H1 (cell line): ENCODE results near the gene YBX2. TPM values are rescaled to one million over a fixed set of nuclear protein-coding genes. Genes with fewer than 3 reads are reported as not detected.

ENCODE experiments used
- CTCF ChIA-PET: fragments of 300-600 bp; sonication (Branson Sonifier 250); formaldehyde crosslinking; loops from one replicate; lab custom pipeline; 2021; ENCODE audit not compliant: partially characterized antibody; lab: Charles Lee
- POLR2A ChIA-PET: fragments of 300-600 bp; sonication (Branson Sonifier 250); formaldehyde crosslinking; loops from one replicate; lab custom pipeline; 2021; ENCODE audit warnings: inconsistent platforms; ENCODE audit not compliant: partially characterized antibody; lab: Charles Lee
- DNase-seq, 2 experiments: peaks; one replicate each; pipeline versions ENCODE4 v3.0.0 to v3.0.0-alpha.2; 2010 to 2022; ENCODE audit warnings: low spot score in 2 of 2, low read depth in 1 of 2, mixed read lengths in 1 of 2
- FAIRE-seq: peaks from 2 replicates; lab custom pipeline; 2011; peaks lifted over from hg19 to GRCh38; lab: Jason Lieb, UNC
- H2AFZ ChIP-seq: 2 replicates; pipeline ENCODE4 v1.8.1; 2012; ENCODE audit warnings: low read length, inconsistent platforms
- H2AK5ac ChIP-seq: 2 replicates; pipeline ENCODE4 v1.6.1; 2013; ENCODE audit warnings: low read depth, low read length
- H2BK120ac ChIP-seq: replicated peaks from 2 replicates; pipeline ENCODE3; 2013; ENCODE audit warnings: low read depth, low read length, inconsistent platforms
- H2BK12ac ChIP-seq: 2 replicates; pipeline ENCODE4 v1.6.1; 2013; ENCODE audit warnings: low read depth, low read length
- H2BK15ac ChIP-seq: 2 replicates; pipeline ENCODE4 v1.6.1; 2013; ENCODE audit warnings: low read length
- H2BK20ac ChIP-seq: 2 replicates; pipeline ENCODE4 v1.6.1; 2013; ENCODE audit warnings: low read length
- H2BK5ac ChIP-seq: 2 replicates; pipeline ENCODE4 v1.6.1; 2013; ENCODE audit warnings: low read depth, low read length
- H3K14ac ChIP-seq: 2 replicates; pipeline ENCODE4 v1.6.1; 2013; ENCODE audit warnings: inconsistent platforms; ENCODE audit not compliant: insufficient read length
- H3K18ac ChIP-seq: 2 replicates; pipeline ENCODE4 v1.6.1; 2013; ENCODE audit warnings: low read length; ENCODE audit errors: extremely low read depth
- H3K23ac ChIP-seq: 2 replicates; pipeline ENCODE4 v1.6.1; 2013; ENCODE audit warnings: inconsistent platforms; ENCODE audit not compliant: insufficient read length
- H3K23me2 ChIP-seq: 2 replicates; pipeline ENCODE4 v1.6.1; 2013; ENCODE audit warnings: low read depth, low read length
- H3K27ac ChIP-seq: 2 replicates; pipeline ENCODE4 v1.6.1; 2011; ENCODE audit warnings: low read depth, low read length, inconsistent platforms
- H3K27me3 ChIP-seq, 4 experiments: replicated peaks in 1 of 4; 1 replicate in 1 of 4; 2 replicates in 3 of 4; pipeline versions ENCODE4 v1.6.1 to v1.8.1; 2011 to 2013; ENCODE audit warnings: low read length in 3 of 4, mild to moderate bottlenecking in 3 of 4, inconsistent platforms in 2 of 4, mixed read lengths in 2 of 4, moderate library complexity in 1 of 4; ENCODE audit not compliant: control insufficient read depth in 3 of 4, insufficient read depth in 3 of 4; ENCODE audit errors: extremely low read depth in 1 of 4
- H3K36me3 ChIP-seq, 4 experiments: 2 replicates each; pipeline versions ENCODE4 v1.6.1 to v1.8.1; 2011 to 2013; ENCODE audit warnings: mild to moderate bottlenecking in 4 of 4, low read length in 3 of 4, moderate library complexity in 2 of 4, control low read depth in 1 of 4, inconsistent platforms in 1 of 4; ENCODE audit not compliant: insufficient read depth in 4 of 4, control insufficient read depth in 2 of 4
- H3K4ac ChIP-seq: replicated peaks from 2 replicates; pipeline ENCODE3; 2013; ENCODE audit warnings: low read length, low read depth, mixed read lengths, inconsistent platforms; ENCODE audit not compliant: insufficient read length
- H3K4me1 ChIP-seq, 4 experiments: replicated peaks in 1 of 4; 1 replicate in 1 of 4; 2 replicates in 3 of 4; pipeline versions ENCODE4 v1.6.1 to v1.8.1; 2011 to 2013; ENCODE audit warnings: low read length in 3 of 4, inconsistent platforms in 2 of 4, mixed read lengths in 1 of 4; ENCODE audit not compliant: insufficient read depth in 4 of 4, control insufficient read depth in 3 of 4
- H3K4me2 ChIP-seq, 2 experiments: 2 replicates each; pipeline versions ENCODE4 v1.6.1 to v1.8.1; 2011 to 2013; ENCODE audit warnings: low read depth in 2 of 2, low read length in 2 of 2, control low read depth in 1 of 2, inconsistent platforms in 1 of 2, mild to moderate bottlenecking in 1 of 2; ENCODE audit not compliant: insufficient read depth in 1 of 2
- H3K4me3 ChIP-seq, 4 experiments: fragments of 200-600, 300-600 bp in 1 of 4; sonication (generic), shearing (Covaris generic), sonication (Bioruptor Twin) in 1 of 4; 2 replicates each; pipeline versions ENCODE4 v1.5.1 to v1.8.1; 2011 to 2016; ENCODE audit warnings: low read length in 4 of 4, low read depth in 3 of 4, control low read depth in 2 of 4, inconsistent platforms in 2 of 4, mild to moderate bottlenecking in 2 of 4, mixed read lengths in 1 of 4, moderate library complexity in 1 of 4; ENCODE audit not compliant: insufficient read depth in 2 of 4; ENCODE audit errors: extremely low read depth in 1 of 4
- H3K56ac ChIP-seq: replicated peaks from 2 replicates; pipeline ENCODE3; 2013; ENCODE audit warnings: low read depth, mild to moderate bottlenecking, mixed read lengths, low read length, inconsistent platforms; ENCODE audit not compliant: insufficient read length
- H3K79me1 ChIP-seq: 2 replicates; pipeline ENCODE4 v1.6.1; 2013; ENCODE audit warnings: low read depth, low read length, control low read depth
- H3K79me2 ChIP-seq, 2 experiments: 2 replicates each; pipeline versions ENCODE4 v1.6.1 to v1.8.1; 2012 to 2013; ENCODE audit warnings: low read length in 2 of 2, mild to moderate bottlenecking in 2 of 2, inconsistent platforms in 1 of 2; ENCODE audit not compliant: insufficient read depth in 2 of 2, control insufficient read depth in 1 of 2
- H3K9ac ChIP-seq, 4 experiments: replicated peaks in 1 of 4; 1 replicate in 1 of 4; 2 replicates in 3 of 4; pipeline versions ENCODE4 v1.6.1 to v1.8.1; 2011 to 2013; ENCODE audit warnings: low read depth in 3 of 4, low read length in 3 of 4, control low read depth in 2 of 4, mild to moderate bottlenecking in 2 of 4, moderate library complexity in 2 of 4, inconsistent platforms in 1 of 4; ENCODE audit errors: extremely low read depth in 1 of 4
- H3K9me3 ChIP-seq, 2 experiments: 2 replicates each; pipeline versions ENCODE4 v1.6.1 to v1.8.1; 2012 to 2013; ENCODE audit warnings: mild to moderate bottlenecking in 2 of 2, moderate library complexity in 2 of 2, control low read depth in 1 of 2, inconsistent platforms in 1 of 2, low read depth in 1 of 2, low read length in 1 of 2, mixed read lengths in 1 of 2; ENCODE audit not compliant: insufficient read depth in 2 of 2
- H4K20me1 ChIP-seq, 2 experiments: replicated peaks in 1 of 2; 2 replicates each; pipeline versions ENCODE3 to v1.8.1; 2011 to 2013; ENCODE audit warnings: inconsistent platforms in 2 of 2, low read length in 2 of 2, mild to moderate bottlenecking in 1 of 2; ENCODE audit not compliant: insufficient read depth in 2 of 2, control insufficient read depth in 1 of 2
- H4K5ac ChIP-seq: 2 replicates; pipeline ENCODE4 v1.6.1; 2013; ENCODE audit warnings: low read length, low read depth, mixed read lengths, inconsistent platforms; ENCODE audit not compliant: insufficient read length
- H4K8ac ChIP-seq: 2 replicates; pipeline ENCODE4 v1.8.0; 2013; ENCODE audit warnings: mild to moderate bottlenecking, moderate library complexity, low read length, inconsistent platforms; ENCODE audit not compliant: insufficient read depth; ENCODE audit errors: extremely low read depth
- H4K91ac ChIP-seq: replicated peaks from 2 replicates; pipeline ENCODE3; 2013; ENCODE audit warnings: low read length, mixed read lengths, inconsistent platforms; ENCODE audit not compliant: insufficient read length
- CHD1 ChIP-seq: IDR thresholded peaks from 2 replicates; pipeline ENCODE4 v1.6.1; 2012; ENCODE audit warnings: low read depth, low read length, improper control_type of control experiment
- GTF2F1 ChIP-seq: IDR thresholded peaks from 2 replicates; pipeline ENCODE4 v1.6.1; 2012; ENCODE audit warnings: low read depth, low read length, improper control_type of control experiment, borderline replicate concordance
- KDM4A ChIP-seq: IDR thresholded peaks from one replicate; pipeline ENCODE4 v1.7.1; 2012; ENCODE audit warnings: low read depth, mild to moderate bottlenecking, moderate library complexity, low read length, inconsistent platforms; ENCODE audit not compliant: severe bottlenecking
- NANOG ChIP-seq: IDR thresholded peaks from 2 replicates; pipeline ENCODE4 v1.6.1; 2011; ENCODE audit warnings: low read length, low read depth, mild to moderate bottlenecking, inconsistent platforms; ENCODE audit not compliant: insufficient read depth, poor library complexity, severe bottlenecking
- NRF1 ChIP-seq: IDR thresholded peaks from 2 replicates; pipeline ENCODE4 v1.6.1; 2011; ENCODE audit warnings: mild to moderate bottlenecking, low read depth, low read length, improper control_type of control experiment
- PHF8 ChIP-seq: fragments of 200-600 bp; sonication (generic); conservative IDR thresholded peaks from 2 replicates; pipeline ENCODE4 v1.7.1; 2012; ENCODE audit warnings: low read depth, mild to moderate bottlenecking, inconsistent platforms, low read length, moderate library complexity
- POU5F1 ChIP-seq: IDR thresholded peaks from 2 replicates; pipeline ENCODE4 v1.6.1; 2011; ENCODE audit warnings: low read depth, mild to moderate bottlenecking, low read length, moderate library complexity
- SAP30 ChIP-seq: fragments of 300-600 bp; sonication (generic); IDR thresholded peaks from 2 replicates; pipeline ENCODE4 v1.7.1; 2012; ENCODE audit warnings: low read length, moderate library complexity, mild to moderate bottlenecking, inconsistent platforms; ENCODE audit not compliant: insufficient read depth, insufficient replicate concordance
- SIRT6 ChIP-seq: IDR thresholded peaks from one replicate; pipeline ENCODE4 v1.7.1; 2012; ENCODE audit warnings: low read length, inconsistent platforms
- TAF1 ChIP-seq: IDR thresholded peaks from 2 replicates; pipeline ENCODE4 v1.6.1; 2011; ENCODE audit warnings: mild to moderate bottlenecking, low read depth, low read length
- TBP ChIP-seq: IDR thresholded peaks from 2 replicates; pipeline ENCODE4 v1.6.1; 2011; ENCODE audit warnings: low read depth, low read length, improper control_type of control experiment
- WGBS, 2 experiments: shearing (Covaris generic) in 1 of 2; methylation state at CpG; one replicate each; pipeline versions ENCODE4 v1.1.6 to v1.1.7; 2013 to 2015; ENCODE audit warnings: low lambda C conversion rate in 2 of 2, mixed read lengths in 2 of 2, inconsistent platforms in 1 of 2, low coverage in 1 of 2, missing lambda C conversion rate in 1 of 2; ENCODE audit not compliant: insufficient replicate concordance in 2 of 2, insufficient coverage in 1 of 2, insufficient read length in 1 of 2; ENCODE audit errors: extremely low coverage in 1 of 2, missing lambda C conversion rate in 1 of 2; 5-methylcytosine and 5-hydroxymethylcytosine counted together
- polyA plus RNA-seq, 7 experiments: library from polyadenylated mRNA; depleted of rRNA in 3 of 7; stranded (reverse) in 5 of 7; unstranded in 2 of 7; fragments of >200 nt in 5 of 7; fragments of 200-250 nt in 2 of 7; gene quantifications; 1 replicate in 5 of 7; 2 replicates in 1 of 7; 4 replicates in 1 of 7; pipeline versions ENCODE4 v1.2.1 to v1.2.3, GENCODE V29; 2011 to 2013; ENCODE audit warnings: missing spikeins in 2 of 7, mixed read lengths in 2 of 7
- total RNA-seq: library from RNA; stranded (reverse); fragmentation: NEBNext Ultra II Directional; extraction: Animal tissue kit (Norgen Biotek cat#: 25700); gene quantifications from 2 replicates; pipeline ENCODE4 v1.2.1, GENCODE V29; 2021

The YBX2 gene
- total and polyA plus RNA-seq, 2 of the 8 experiments (the other 6 are each of a cell fraction or from before 2014, with no cell fraction given): 19.2 to 30.5 TPM

DNA sequence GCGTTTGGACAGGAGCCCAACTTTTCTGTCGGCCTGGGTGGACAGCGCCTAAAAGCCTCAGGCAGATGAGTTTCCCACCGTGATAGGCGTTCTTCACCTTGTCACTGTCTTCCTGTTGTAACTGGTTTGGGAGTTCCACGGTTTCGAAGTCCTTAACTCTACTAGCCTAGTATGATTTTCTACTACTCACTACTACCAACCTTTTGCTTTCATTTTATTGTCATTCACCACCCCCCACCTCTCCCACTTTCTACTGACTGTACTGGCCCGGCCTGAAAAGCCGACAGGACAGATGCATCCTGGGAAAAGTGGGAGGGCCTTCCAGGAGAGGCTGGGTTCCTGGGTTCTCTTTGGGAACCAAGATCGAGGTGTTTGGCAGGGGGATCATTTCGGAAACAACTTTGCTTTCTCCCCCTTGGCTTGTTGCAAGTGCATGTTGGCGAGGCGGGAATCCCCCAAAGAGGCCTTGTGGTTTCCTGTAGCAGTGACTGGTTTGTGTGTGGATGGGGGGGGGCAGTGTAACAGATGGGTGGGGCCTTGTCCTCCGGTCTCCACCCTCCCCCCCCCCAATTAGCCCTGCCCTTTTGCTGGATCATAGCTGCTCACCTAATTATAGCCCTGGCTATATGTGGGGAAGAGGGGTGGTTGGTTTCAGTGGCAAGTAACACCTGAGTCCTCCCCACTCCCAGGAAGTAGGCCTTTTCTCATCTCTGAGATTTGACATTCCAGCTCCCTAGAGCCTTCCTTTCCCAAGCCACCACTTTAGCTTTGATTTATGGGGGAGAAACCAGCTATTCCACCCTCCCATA, 14.4 kb upstream of the YBX2 start:
- peak overlapping the region; percentile 93 for H3K18ac ChIP-seq
- peak overlapping the region; percentile 88 for H4K91ac ChIP-seq
- H3K27me3 ChIP-seq: no peaks in the 10 kb centered on the region
- H2AFZ ChIP-seq: no peak overlapping the region
- ChIA-PET CTCF (interaction anchor here (0.6 to 4.5 kb wide), 7 partner anchors 12 to 263 kb away, joined by 3 to 22 read pairs (median 3); partner anchors contain the start of gene ASGR1), POLR2A (interaction anchor here (0.8 to 11.3 kb wide), 32 partner anchors 9 to 263 kb away, joined by 3 to 223 read pairs (median 5); partner anchors contain the start of genes ACAP1, CLDN7, CTDNEP1 and DLG4)
- H3K56ac ChIP-seq: peak overlapping the region; percentile 94
- peak; percentile 19 for FAIRE-seq
- peak overlapping the region; percentile 97 for H2BK5ac ChIP-seq
- 0% methylated on average over 14 of the region's 14 CpGs; no CpG with 5 or more reads in 1 of the 2 experiments for WGBS, 2 experiments
- peaks cover 0 to 14% (median 6%) of the 10 kb centered on the region in 4 experiments; a peak in 5 of 7 replicates for H3K4me1 ChIP-seq
- peak overlapping the region; percentile 88 to 99 for H3K4me2 ChIP-seq
- H3K14ac ChIP-seq: no peak overlapping the region
- H3K9me3 ChIP-seq: no peaks in the 10 kb centered on the region
- H3K79me2 ChIP-seq: peaks cover 17 to 38% of the 10 kb centered on the region in 2 experiments
- H3K4me3 ChIP-seq: peak overlapping the region; percentile 87 to 97 (median 90)
- peak overlapping the region; percentile 99 for H3K4ac ChIP-seq
- peak overlapping the region; percentile 92 for H3K27ac ChIP-seq
- 0 out of 2 replicates have a peak overlapping the region, but pooled peaks have one; percentile 88 for H2BK15ac ChIP-seq
- no peak overlapping the region for H2BK12ac ChIP-seq
- H3K9ac ChIP-seq: peak overlapping the region; percentile 71 to 98 (median 96)
- H4K20me1 ChIP-seq: peaks cover 21 to 26% of the 10 kb centered on the region in 2 experiments
- peak overlapping the region; percentile 96; the same call in 1 of the 2 replicates for H2AK5ac ChIP-seq
- no peak overlapping the region for H3K23ac ChIP-seq
- peaks cover 12% of the 10 kb centered on the region for H3K79me1 ChIP-seq
- H3K36me3 ChIP-seq: peaks cover 27 to 44% (median 36%) of the 10 kb centered on the region in 4 experiments
- H2BK20ac ChIP-seq: 0 out of 2 replicates have a peak overlapping the region, but pooled peaks have one; percentile 32
- peak overlapping the region; percentile 70 for H2BK120ac ChIP-seq
- H4K8ac ChIP-seq: peak overlapping the region; percentile 88; the same call in 1 of the 2 replicates
- peak overlapping the region; percentile 72 for H4K5ac ChIP-seq
- H3K23me2 ChIP-seq: peaks cover 10% of the 10 kb centered on the region
- DNase-seq: peak in 1 of 2 experiments; percentile 75
- TF ChIP-seq SIRT6 (no peak), NANOG (no peak), SAP30 (peak; percentile 73), TAF1 (0 out of 2 replicates have a peak, but pooled peaks have one; percentile 38), PHF8 (no peak), NRF1 (no peak), TBP (peak; percentile 34; the same call in 1 of the 2 replicates), CHD1 (no peak), POU5F1 (no peak), GTF2F1 (no peak), KDM4A (no peak)
